Cerebellar nuclear complex (tissue), 1 donor: ENCODE results near the gene MYBPH.

Source experiments
- DNase-seq, 2 experiments: peaks; one replicate each; lab custom pipeline; 2025; lab: John Stamatoyannopoulos, UW

The MYBPH gene

DNA sequence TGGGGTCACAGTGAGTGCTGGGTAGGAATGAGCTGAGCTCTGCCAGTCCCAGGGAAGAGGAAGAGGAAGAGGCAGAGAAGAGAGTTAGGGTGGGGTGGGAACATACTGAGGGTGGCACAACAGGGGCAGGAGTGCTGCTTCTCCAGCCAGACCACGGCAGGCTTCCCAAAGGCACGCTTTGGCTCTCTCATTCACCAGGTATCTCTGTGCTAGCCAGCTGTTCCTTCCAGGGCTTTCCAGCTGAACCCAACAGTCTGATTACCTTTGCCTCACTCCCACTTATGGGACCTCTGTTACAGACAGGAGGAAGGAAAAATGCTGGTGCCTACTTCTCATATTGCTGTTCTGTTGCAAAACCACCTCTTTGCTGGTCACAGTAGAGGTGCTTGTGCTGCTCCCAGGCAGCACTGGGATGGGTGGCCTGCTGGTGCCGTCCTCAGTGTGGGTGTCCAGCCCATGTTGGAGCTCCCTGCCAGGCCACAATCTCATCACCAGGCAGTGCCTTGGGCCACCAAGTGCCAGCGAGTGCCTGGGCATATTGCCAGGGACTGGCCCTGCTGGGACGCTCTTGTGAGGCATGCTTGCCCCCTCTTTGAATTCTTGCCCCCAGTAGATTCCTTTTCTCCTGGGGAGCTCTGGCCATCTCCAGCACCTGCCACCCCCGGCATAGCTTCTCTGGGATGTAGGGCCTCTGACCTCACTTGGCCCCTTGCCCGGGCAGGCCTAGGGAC lies 46.0 kb downstream of the MYBPH start:
- DNase-seq, result peak in 1 of 2 experiments; percentile 11

DNA sequence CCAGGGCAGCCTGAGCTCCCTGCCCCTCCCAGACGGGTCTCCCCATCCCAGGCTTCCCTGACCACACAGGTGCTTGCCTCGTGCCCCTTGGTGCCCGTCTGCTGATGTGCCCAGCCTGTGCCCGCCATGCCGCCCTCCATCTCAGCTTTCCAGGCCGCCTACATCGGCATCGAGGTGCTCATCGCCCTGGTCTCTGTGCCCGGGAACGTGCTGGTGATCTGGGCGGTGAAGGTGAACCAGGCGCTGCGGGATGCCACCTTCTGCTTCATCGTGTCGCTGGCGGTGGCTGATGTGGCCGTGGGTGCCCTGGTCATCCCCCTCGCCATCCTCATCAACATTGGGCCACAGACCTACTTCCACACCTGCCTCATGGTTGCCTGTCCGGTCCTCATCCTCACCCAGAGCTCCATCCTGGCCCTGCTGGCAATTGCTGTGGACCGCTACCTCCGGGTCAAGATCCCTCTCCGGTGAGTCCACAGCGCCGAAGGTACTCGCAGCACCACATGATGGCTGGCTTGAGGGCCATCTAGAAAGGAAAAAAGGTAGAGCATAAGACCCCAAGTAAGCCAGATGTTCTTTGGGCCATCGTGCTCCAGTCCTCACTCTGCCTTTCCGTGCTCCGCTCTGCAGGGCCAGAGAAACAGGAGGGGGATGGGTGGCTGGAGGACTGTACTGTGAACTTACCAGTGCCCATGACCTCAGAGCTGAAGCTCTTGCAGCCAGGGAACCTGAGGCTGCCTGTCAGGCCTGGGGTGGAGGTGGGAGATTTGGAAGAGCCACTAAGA lies 46.7 kb downstream of the MYBPH start:
- no peak for DNase-seq

DNA sequence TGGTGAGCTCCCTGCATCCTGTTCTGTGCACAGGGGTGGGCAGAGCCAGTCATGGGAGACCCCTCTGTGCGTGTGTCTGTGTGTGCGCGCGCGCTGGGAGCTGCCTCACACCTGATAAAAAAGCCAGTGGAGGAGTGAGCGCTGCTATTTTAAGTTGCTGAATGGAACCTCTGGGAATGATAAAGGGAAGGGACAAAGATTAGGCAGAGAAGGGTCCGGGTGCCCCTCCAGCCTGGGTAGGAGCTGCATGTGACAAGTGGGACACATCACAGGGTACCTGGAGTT lies 47.3 kb downstream of the MYBPH start:
- DNase-seq, result no peak

DNA sequence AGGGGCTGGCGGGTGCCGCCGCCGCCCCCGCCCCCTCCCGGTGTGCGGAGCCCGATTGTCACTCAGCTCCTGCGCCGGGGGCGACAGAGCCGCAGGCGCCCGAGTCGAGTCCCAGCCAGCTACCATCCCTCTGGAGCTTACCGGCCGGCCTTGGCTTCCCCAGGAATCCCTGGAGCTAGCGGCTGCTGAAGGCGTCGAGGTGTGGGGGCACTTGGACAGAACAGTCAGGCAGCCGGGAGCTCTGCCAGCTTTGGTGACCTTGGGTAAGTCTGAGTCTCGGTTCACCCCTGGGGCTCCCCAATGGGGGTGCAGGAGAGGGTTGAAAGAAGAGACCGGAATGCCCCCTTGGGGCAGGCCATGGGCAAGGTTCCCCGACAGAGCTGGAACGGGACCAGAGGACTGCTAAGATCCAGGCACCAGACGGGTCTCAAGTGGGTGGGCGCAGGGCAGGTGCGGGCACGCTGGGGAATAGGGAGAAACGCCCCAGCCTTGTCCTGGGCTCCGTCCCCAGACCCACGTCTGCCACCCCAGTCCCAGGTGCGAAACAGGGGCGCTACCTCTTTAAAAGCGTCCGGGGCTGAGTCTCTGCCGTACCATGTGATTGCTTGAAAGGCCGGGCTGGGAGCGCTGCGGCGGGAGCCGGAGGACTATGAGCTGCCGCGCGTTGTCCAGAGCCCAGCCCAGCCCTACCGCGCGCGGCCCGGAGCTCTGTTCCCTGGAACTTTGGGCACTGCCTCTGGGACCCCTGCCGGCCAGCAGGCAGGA lies 47.8 kb downstream of the MYBPH start, which contains the start of gene ADORA1:
Gene ADORA1, plus strand, starts transcription at position 61 of the 765 bp plus-strand sequence. CDS start 1,116 bp downstream, outside the sequence.
- peak; percentile 50 to 51 for DNase-seq

DNA sequence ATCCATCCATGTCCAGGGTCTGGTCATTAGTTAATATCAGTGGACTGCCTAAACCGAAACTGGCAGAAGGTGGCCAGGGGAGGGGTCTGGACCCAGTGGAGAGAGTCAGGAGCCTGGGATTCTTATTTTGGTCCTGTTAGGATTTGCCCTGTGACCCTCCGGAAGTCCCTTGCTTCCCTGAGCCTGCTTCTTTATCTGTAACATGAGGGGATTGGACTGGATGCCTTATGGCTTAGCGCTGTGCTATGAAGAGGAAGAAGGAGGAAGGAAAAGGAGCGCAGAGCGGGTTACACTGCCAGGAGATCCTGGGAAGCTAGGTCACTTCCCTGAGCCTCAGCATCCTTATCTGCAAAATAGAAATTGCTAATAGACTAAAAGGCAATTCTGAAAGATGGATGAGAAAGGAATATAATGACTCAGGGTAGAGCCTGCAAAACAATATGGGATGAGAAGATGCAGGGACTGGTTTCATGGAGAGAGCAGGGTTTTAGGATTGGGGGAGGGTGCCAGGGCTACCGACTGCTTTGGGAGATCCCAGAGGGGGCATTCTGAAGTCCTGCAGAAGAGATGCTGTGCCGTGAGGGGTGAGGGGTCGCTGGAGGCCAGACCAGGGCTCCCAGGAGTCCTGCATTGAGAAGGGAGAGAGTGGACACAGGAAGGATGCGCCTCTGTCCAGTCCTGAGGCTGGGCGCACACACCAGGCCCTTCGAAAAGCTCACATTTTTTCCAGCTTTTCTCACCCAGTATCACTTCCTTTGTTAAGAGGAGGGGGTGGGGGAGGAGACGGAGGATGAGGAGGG lies 48.6 kb downstream of the MYBPH start:
- peak in 1 of 2 experiments; percentile 36 for DNase-seq

DNA sequence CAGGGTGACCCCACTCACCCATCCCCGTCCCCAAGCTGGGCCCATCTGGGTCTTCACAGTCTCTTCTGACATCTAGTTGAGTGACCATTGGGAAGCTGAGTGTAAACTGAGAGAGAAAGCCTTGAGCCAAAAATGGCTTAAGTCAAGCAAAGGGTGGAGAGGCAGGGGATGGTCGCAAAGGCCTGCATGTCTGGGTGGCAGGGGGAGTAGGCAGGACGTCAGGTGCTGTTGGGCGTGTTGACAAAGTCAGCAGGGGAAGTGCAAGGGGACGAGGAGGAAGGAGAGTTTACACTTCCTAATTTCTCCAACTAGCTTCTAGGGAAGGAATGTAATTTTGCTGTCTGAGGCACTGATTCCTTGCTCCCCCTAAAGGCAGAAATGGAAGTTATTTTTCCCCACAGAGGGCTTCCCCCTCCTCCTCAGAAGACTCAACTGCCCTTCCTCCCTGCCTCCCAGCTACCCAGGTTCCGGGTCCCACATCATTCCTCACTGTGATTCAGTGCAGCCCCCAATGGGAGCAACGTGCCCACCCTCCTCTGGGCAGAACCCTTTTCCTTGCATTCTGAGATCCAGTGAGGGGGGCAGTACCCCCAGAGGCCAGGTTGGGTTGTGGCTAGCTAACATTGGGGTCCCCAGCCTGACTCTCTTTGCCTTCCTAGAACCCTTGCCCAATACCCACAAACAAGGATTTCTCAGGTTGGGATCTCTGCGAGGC lies 49.3 kb downstream of the MYBPH start:
- DNase-seq, result peak in 1 of 2 experiments; percentile 28

DNA sequence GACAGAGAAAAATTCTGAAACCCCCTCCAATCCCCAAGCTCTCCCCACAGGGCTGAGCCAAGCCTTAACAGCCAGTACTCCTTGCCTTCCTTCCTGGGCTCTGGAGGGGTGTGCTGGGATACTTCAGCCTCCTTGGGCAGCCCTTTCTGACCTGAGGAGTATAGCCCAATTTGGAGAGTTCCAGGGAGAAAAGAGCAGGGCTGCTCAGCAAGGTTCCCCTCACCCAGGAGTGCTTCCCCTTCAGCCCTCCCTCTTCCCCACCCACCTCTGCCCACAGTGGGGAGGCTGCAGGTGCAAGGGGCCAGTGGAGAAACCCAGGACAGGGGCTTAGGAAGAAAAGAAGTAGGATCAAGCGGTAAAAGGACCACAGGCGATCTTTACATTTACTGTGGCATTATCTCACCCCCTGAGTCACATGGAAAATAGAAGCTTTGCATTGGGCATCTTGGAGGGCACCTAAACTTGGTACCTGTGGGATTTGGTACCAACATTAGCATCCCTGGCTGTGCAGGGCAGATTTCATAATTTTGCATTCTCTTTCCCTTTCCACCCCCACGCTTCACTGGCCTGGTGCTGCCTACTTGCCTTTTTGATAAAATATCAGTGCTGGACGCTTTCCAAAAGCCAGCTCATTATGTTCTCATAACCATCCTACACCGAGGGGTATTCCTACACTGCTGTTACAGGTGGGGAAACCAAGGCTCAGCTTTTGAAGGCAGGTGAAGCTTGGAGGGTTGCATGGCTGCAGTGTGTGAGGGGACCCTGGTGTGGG lies 50.9 kb downstream of the MYBPH start:
- DNase-seq, result no peak

DNA sequence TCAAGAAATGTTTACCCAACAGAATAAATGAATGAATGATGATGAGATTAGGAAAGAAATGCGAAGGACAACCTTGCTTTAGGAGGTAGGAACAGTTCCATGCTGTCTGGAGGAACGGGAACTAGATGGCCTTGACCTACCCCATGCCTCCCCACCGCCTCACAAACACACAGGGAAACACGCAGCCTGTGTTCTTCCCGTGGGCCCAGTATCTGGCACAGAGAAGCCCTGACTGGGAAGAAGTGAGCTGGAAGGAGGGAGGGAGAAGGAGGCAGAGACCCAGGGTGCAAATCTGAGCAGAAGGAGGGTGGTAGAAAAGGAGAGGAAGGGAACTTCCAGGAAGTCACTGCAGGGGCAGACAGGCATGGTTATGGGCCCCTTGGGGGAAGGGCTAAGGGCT lies 51.6 kb downstream of the MYBPH start:
- DNase-seq, result no peak

DNA sequence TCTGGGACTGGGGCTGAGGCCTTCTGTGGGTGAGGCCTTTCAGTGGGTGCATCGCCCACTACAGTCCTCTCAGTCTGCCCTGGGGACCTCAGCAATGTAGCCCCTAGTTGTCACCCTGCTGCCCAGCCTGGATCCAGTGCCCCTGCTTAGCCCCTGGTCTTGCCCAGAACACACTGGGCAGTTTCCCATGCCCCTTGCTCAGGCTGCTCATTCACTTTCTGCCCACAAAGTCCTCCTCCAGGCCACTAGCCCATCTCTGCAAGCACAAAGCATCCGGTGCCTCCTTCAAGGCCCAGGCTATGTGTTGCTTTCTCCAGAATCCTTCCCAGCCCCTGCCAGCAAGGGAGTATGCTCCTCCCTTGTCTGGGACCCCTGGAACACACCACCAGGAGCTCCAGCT lies 53.5 kb downstream of the MYBPH start:
- DNase-seq, result no peak

DNA sequence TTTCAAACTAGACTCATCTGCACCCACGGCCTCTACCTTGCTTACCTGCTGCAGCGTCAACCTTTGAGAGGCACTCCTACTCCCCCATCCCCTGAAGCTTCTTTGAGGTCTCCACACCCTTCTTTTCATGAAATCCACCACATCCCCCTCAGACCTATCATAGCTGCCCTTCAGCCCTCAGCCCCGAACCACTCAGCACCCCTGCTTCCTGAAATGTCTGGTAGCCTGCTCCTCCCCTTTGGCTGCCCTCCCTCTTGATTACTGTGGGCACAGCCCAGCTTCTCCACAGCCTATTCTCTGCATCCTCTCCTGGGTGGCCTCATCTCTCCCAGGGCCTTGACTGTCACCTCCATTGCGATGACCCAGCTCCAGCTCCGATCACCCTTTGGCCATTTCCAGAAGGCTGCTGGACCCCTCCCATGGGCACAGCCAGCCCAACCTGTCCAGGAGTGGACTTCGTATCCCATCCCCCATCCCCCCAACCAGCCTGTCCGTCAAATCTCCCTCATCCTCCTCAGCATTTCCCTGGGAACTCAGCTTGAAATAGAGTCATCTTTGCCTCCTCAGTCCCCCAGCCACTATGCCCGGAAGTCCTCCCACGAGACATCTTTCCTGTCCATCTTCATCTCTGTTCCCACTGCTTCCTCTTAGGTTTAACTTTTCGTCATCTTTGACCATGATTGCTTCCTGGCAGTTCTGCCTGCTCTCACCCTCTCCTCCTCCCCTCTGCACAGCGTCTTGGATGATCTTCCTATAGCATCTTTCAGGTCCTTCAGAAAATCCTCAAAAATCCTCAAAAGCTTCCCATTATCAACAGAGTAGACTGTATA lies 54.2 kb downstream of the MYBPH start:
- no peak for DNase-seq

DNA sequence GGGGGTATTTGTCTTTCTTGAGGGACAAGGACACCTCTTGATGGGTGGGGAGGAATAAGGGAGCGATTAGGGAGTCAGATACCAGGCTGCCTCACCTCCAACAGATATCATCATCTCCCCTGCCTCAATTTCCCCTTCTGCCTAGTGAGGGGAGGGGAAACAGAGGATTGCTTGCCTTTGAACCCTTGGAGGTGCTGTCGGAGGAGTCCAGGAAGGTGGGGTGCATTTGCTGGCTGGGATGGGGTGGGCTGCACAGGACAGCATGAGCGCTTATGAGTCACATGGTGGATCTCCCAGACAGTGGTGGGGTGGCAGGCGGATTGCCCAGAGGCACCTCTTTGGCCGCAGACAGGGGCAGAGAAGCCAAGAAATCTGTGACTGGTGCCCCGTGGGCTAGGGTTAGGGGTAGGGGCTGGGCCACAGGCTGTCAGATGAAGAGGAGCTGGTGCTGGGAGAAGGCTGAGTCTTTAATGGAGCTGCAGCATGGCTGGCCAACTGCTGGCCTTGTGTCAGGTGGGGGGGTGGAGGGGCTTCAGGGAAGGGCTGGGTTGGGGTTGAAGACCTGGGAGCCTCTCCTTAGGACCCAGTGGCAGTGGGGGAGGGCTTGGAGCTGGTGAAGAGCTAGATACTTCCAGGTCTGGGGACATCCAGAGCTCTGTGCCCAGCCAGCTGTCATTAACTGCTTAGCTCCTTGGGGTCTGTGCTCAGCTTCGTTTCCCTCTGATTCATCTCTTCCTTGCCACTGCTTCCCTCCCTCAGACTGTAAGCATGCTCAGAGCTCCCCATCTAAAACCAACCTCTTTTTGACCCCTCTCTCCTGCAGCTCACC lies 55.1 kb downstream of the MYBPH start:
- DNase-seq, result no peak
